ENCODE measurements around the gene ZMYND8.
"Not testable (repeated sequence)": the region's sequence is repeated elsewhere in the genome, so short reads cannot be mapped to it uniquely, and the experiment has no call there.

DNA sequence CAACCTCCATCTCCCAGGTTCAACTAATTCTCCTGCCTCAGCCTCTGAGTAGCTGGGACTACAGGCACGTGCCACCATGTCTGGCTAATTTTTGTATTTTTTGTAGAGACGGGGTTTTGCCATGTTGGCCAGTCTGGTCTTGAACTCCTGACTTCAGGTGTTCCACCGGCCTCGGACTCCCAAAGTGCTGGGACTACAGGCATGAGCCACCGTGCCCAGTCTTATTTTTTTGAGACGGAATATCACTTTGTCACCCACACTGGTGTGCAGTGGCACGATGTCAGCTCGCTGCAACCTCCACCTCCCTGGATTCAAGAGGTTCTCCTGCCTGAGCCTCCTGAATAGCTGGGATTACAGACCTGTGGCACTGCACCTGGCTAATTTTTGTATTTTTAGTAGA lies 17.6 kb upstream of the ZMYND8 start:
- not testable (repeated sequence) for TF ChIP-seq POLR2A, CTCF (IDR thresholded peaks at IDR 0.05)
